HEK293 (cell line): ENCODE results near the gene LCN12.

Source experiments
- AEBP2 ChIP-seq: fragments of 450-650 bp; formaldehyde crosslinking; IDR thresholded peaks from 2 replicates; pipeline ENCODE4 v1.5.1; 2016; ENCODE audit warnings: missing biosample characterization, missing genetic modification characterization, borderline replicate concordance
- FEZF1 ChIP-seq: fragments of 450-650 bp; formaldehyde crosslinking; IDR thresholded peaks from 2 replicates; pipeline ENCODE4 v1.5.1; 2016; ENCODE audit warnings: missing biosample characterization, missing genetic modification characterization
- HIC1 ChIP-seq: fragments of 450-650 bp; formaldehyde crosslinking; IDR thresholded peaks from 2 replicates; pipeline ENCODE4 v1.5.1; 2016; ENCODE audit warnings: missing biosample characterization, missing genetic modification characterization
- KLF1 ChIP-seq: fragments of 450-650 bp; formaldehyde crosslinking; IDR thresholded peaks from 2 replicates; pipeline ENCODE4 v1.5.1; 2016; ENCODE audit warnings: missing biosample characterization, missing genetic modification characterization
- RBAK ChIP-seq: fragments of 450-650 bp; formaldehyde crosslinking; IDR thresholded peaks from 2 replicates; pipeline ENCODE4 v1.5.1; 2016; ENCODE audit warnings: missing biosample characterization, missing genetic modification characterization
- SCRT2 ChIP-seq: fragments of 450-650 bp; formaldehyde crosslinking; IDR thresholded peaks from 2 replicates; pipeline ENCODE4 v1.5.1; 2016; ENCODE audit warnings: missing biosample characterization, missing genetic modification characterization
- SP7 ChIP-seq: fragments of 450-650 bp; formaldehyde crosslinking; IDR thresholded peaks from 2 replicates; pipeline ENCODE4 v1.5.1; 2016; ENCODE audit warnings: missing biosample characterization, missing genetic modification characterization
- TCF7L2 ChIP-seq: IDR thresholded peaks from 2 replicates; pipeline ENCODE4 v1.6.1; 2011; ENCODE audit warnings: low read depth, mild to moderate bottlenecking, inconsistent platforms, low read length, moderate library complexity, borderline replicate concordance
- YY2 ChIP-seq: fragments of 450-650 bp; formaldehyde crosslinking; IDR thresholded peaks from 2 replicates; pipeline ENCODE4 v1.5.1; 2016; ENCODE audit warnings: missing biosample characterization, missing genetic modification characterization
- ZBTB1 ChIP-seq: fragments of 450-650 bp; formaldehyde crosslinking; IDR thresholded peaks from 2 replicates; pipeline ENCODE4 v1.5.1; 2016; ENCODE audit warnings: missing biosample characterization, missing genetic modification characterization
- ZEB2 ChIP-seq: fragments of 450-650 bp; formaldehyde crosslinking; IDR thresholded peaks from 2 replicates; pipeline ENCODE4 v1.5.1; 2016; ENCODE audit warnings: missing biosample characterization, missing genetic modification characterization
- ZFP41 ChIP-seq: fragments of 450-650 bp; formaldehyde crosslinking; IDR thresholded peaks from 2 replicates; pipeline ENCODE4 v1.5.1; 2016; ENCODE audit warnings: missing biosample characterization, missing genetic modification characterization, borderline replicate concordance
- ZNF211 ChIP-seq: fragments of 450-650 bp; formaldehyde crosslinking; IDR thresholded peaks from 2 replicates; pipeline ENCODE4 v1.5.1; 2016; ENCODE audit warnings: low read depth, missing biosample characterization, missing genetic modification characterization
- ZNF280C ChIP-seq: fragments of 450-650 bp; formaldehyde crosslinking; IDR thresholded peaks from 2 replicates; pipeline ENCODE4 v1.5.1; 2016; ENCODE audit warnings: missing biosample characterization, missing genetic modification characterization
- ZNF292 ChIP-seq: fragments of 450-650 bp; formaldehyde crosslinking; IDR thresholded peaks from 2 replicates; pipeline ENCODE4 v1.5.1; 2016; ENCODE audit warnings: low read depth, missing biosample characterization, missing genetic modification characterization, borderline replicate concordance
- ZNF335 ChIP-seq: fragments of 450-650 bp; formaldehyde crosslinking; conservative IDR thresholded peaks from 2 replicates; pipeline ENCODE4 v1.5.1; 2016; ENCODE audit warnings: missing biosample characterization, missing genetic modification characterization
- ZNF600 ChIP-seq: fragments of 450-650 bp; formaldehyde crosslinking; IDR thresholded peaks from 2 replicates; pipeline ENCODE4 v1.5.1; 2016; ENCODE audit warnings: missing biosample characterization, missing genetic modification characterization
- ZNF621 ChIP-seq: fragments of 450-650 bp; formaldehyde crosslinking; IDR thresholded peaks from 2 replicates; pipeline ENCODE4 v1.5.1; 2017; ENCODE audit warnings: missing biosample characterization, missing genetic modification characterization
- ZNF639 ChIP-seq: fragments of 450-650 bp; formaldehyde crosslinking; IDR thresholded peaks from 2 replicates; pipeline ENCODE4 v1.5.1; 2016; ENCODE audit warnings: missing biosample characterization, missing genetic modification characterization
- ZNF704 ChIP-seq: fragments of 450-650 bp; formaldehyde crosslinking; IDR thresholded peaks from 2 replicates; pipeline ENCODE4 v1.5.1; 2016; ENCODE audit warnings: missing biosample characterization, missing genetic modification characterization
- ZNF747 ChIP-seq: fragments of 450-650 bp; formaldehyde crosslinking; IDR thresholded peaks from 2 replicates; pipeline ENCODE4 v1.5.1; 2016; ENCODE audit warnings: missing biosample characterization, missing genetic modification characterization
- ZNF837 ChIP-seq: fragments of 450-650 bp; formaldehyde crosslinking; IDR thresholded peaks from 2 replicates; pipeline ENCODE4 v1.5.1; 2016; ENCODE audit warnings: missing biosample characterization, missing genetic modification characterization
- ZSCAN4 ChIP-seq: fragments of 450-650 bp; formaldehyde crosslinking; IDR thresholded peaks from 2 replicates; pipeline ENCODE4 v1.5.1; 2017; ENCODE audit warnings: missing biosample characterization, missing genetic modification characterization
- ZSCAN5A ChIP-seq: fragments of 450-650 bp; formaldehyde crosslinking; IDR thresholded peaks from 2 replicates; pipeline ENCODE4 v1.5.1; 2016; ENCODE audit warnings: missing biosample characterization, missing genetic modification characterization

Gene LCN12

GRCh38 chr9:136964171-136964689 is 12.2 kb downstream of the LCN12 start (continued):
- TF ChIP-seq ZNF704 (no peak), ZSCAN5A (tag by site-specific recombination) (no peak), KLF1 (peak; percentile 99), AEBP2 (tag by site-specific recombination) (no peak), FEZF1 (no peak), YY2 (tag by site-specific recombination) (no peak), ZNF335 (tag by site-specific recombination) (no peak), ZNF280C (tag by site-specific recombination) (no peak), RBAK (no peak), ZNF621 (tag by site-specific recombination) (no peak), ZNF600 (tag by site-specific recombination) (0 out of 2 replicates have a peak, but pooled peaks have one; percentile 14), ZSCAN4 (tag by site-specific recombination) (no peak), TCF7L2 (no peak), ZNF639 (tag by site-specific recombination) (no peak), ZEB2 (tag by site-specific recombination) (no peak), ZBTB1 (tag by site-specific recombination) (no peak), ZFP41 (tag by site-specific recombination) (no peak), ZNF292 (no peak), ZNF837 (no peak), SCRT2 (no peak), HIC1 (tag by site-specific recombination) (0 out of 2 replicates have a peak, but pooled peaks have one; percentile 29), ZNF211 (tag by site-specific recombination) (no peak), SP7 (no peak), ZNF747 (tag by site-specific recombination) (no peak)
